Memory B cell (primary cell): Measurements from ENCODE around the gene ANP32A.
A peak's percentile ranks its signal among the peaks of the same experiment; 100 is the strongest.
"Not testable (repeated sequence)": the region's sequence is repeated elsewhere in the genome, so short reads cannot be mapped to it uniquely, and the experiment has no call there.

Source experiments
- ATAC-seq: fragments of 150-1000 bp; cut with Tn5 transposase; 2 replicates; pipeline ENCODE4 v1.10.0; 2021; ENCODE audit warnings: low read depth, mild to moderate bottlenecking, moderate library complexity
- DNase-seq, 2 donors: peaks; one replicate each; pipeline ENCODE4 v3.0.0; 2022; ENCODE audit warnings: low spot score in 2 of 2
- H3K27ac Mint-ChIP-seq: one replicate; pipeline ENCODE4 v1.8.0; 2022; ENCODE audit warnings: mild to moderate bottlenecking, moderate library complexity, mixed read lengths
- H3K27me3 Mint-ChIP-seq: one replicate; pipeline ENCODE4 v1.8.0; 2022; ENCODE audit warnings: mixed read lengths
- H3K36me3 Mint-ChIP-seq: one replicate; pipeline ENCODE4 v1.8.0; 2022; ENCODE audit warnings: mild to moderate bottlenecking, mixed read lengths
- H3K4me1 Mint-ChIP-seq: one replicate; pipeline ENCODE4 v1.8.0; 2022; ENCODE audit warnings: mixed read lengths
- H3K4me3 Mint-ChIP-seq: one replicate; pipeline ENCODE4 v1.8.0; 2022; ENCODE audit warnings: mild to moderate bottlenecking, moderate library complexity, mixed read lengths
- H3K9me3 Mint-ChIP-seq: one replicate; pipeline ENCODE4 v1.8.0; 2022; ENCODE audit warnings: mixed read lengths

ANP32A gene

GRCh38 chr15:68820295-68821189, at the start of gene ANP32A:
ANP32A (minus strand) TSS chr15:68820895; CDS start chr15:68820751, 144 bp downstream.
- Mint-ChIP-seq H3K36me3 (no peaks in the 10 kb centered on the region), H3K27me3 (no peaks in the 10 kb centered on the region), H3K27ac (peak within 1 kb of the TSS; percentile 94), H3K9me3 (no peaks in the 10 kb centered on the region), H3K4me1 (peaks cover 23% of the 10 kb centered on the region), H3K4me3 (peak within 1 kb of the TSS; percentile 100)
- DNase-seq (peak; percentile 99), ATAC-seq (peak; percentile 72)

- peaks cover 2% of the 10 kb centered on the region for H3K36me3 Mint-ChIP-seq
- H3K27ac Mint-ChIP-seq, result no peak overlapping the region
- H3K27me3 Mint-ChIP-seq, result peaks cover 6% of the 10 kb centered on the region
- DNase-seq (no peak), ATAC-seq (no peak)
- H3K4me3 Mint-ChIP-seq, result no peak overlapping the region
- no peaks in the 10 kb centered on the region for H3K4me1 Mint-ChIP-seq
- peaks cover 4% of the 10 kb centered on the region for H3K9me3 Mint-ChIP-seq
These were observed 47.6 kb upstream of the ANP32A start for GRCh38 chr15:68868296-68868695.

- peaks cover 8% of the 10 kb centered on the region for H3K9me3 Mint-ChIP-seq
- H3K4me1 Mint-ChIP-seq, result no peaks in the 10 kb centered on the region
- H3K27me3 Mint-ChIP-seq, result peaks cover 2% of the 10 kb centered on the region
- H3K27ac Mint-ChIP-seq, result no peak overlapping the region
- no peak for DNase-seq
- no peak for ATAC-seq
- no peak overlapping the region for H3K4me3 Mint-ChIP-seq
- H3K36me3 Mint-ChIP-seq, result peaks cover 2% of the 10 kb centered on the region
These were observed 41.7 kb upstream of the ANP32A start for GRCh38 chr15:68862415-68862814.

- not testable (repeated sequence) for ATAC-seq, H3K36me3 Mint-ChIP-seq, DNase-seq, H3K4me3 Mint-ChIP-seq, H3K27ac Mint-ChIP-seq, H3K27me3 Mint-ChIP-seq, H3K4me1 Mint-ChIP-seq
- H3K9me3 Mint-ChIP-seq, result peaks cover 11% of the 10 kb centered on the region
These were observed 38.0 kb upstream of the ANP32A start for GRCh38 chr15:68858666-68859065.

GRCh38 chr15:68857443-68857842, 36.7 kb upstream of the ANP32A start:
- H3K27ac Mint-ChIP-seq, ATAC-seq, H3K36me3 Mint-ChIP-seq, H3K4me3 Mint-ChIP-seq, H3K4me1 Mint-ChIP-seq, DNase-seq, H3K27me3 Mint-ChIP-seq: not testable (repeated sequence)
- H3K9me3 Mint-ChIP-seq, result peaks cover 11% of the 10 kb centered on the region

- H3K4me1 Mint-ChIP-seq, result no peaks in the 10 kb centered on the region
- no peak overlapping the region for H3K27ac Mint-ChIP-seq
- no peak for DNase-seq
- H3K27me3 Mint-ChIP-seq, result peaks cover 15% of the 10 kb centered on the region
- no peak for ATAC-seq
- peaks cover 8% of the 10 kb centered on the region for H3K9me3 Mint-ChIP-seq
- H3K36me3 Mint-ChIP-seq, result peaks cover 5% of the 10 kb centered on the region
- H3K4me3 Mint-ChIP-seq, result no peak overlapping the region
These were observed 31.8 kb upstream of the ANP32A start for GRCh38 chr15:68852461-68852860.

GRCh38 chr15:68851971-68852370, 31.3 kb upstream of the ANP32A start:
- no peak overlapping the region for H3K27ac Mint-ChIP-seq
- peaks cover 4% of the 10 kb centered on the region for H3K9me3 Mint-ChIP-seq
- H3K4me3 Mint-ChIP-seq, result no peak overlapping the region
- peaks cover 3% of the 10 kb centered on the region for H3K36me3 Mint-ChIP-seq
- DNase-seq (no peak), ATAC-seq (no peak)
- H3K27me3 Mint-ChIP-seq, result peaks cover 15% of the 10 kb centered on the region
- no peaks in the 10 kb centered on the region for H3K4me1 Mint-ChIP-seq

GRCh38 chr15:68849497-68849896, 28.8 kb upstream of the ANP32A start:
- no peak overlapping the region for H3K4me3 Mint-ChIP-seq
- H3K36me3 Mint-ChIP-seq, result no peaks in the 10 kb centered on the region
- ATAC-seq, result no peak
- no peak overlapping the region for H3K27ac Mint-ChIP-seq
- DNase-seq, result no peak
- H3K27me3 Mint-ChIP-seq, result peaks cover 14% of the 10 kb centered on the region
- no peaks in the 10 kb centered on the region for H3K9me3 Mint-ChIP-seq
- H3K4me1 Mint-ChIP-seq, result no peaks in the 10 kb centered on the region

- peaks cover 12% of the 10 kb centered on the region for H3K27me3 Mint-ChIP-seq
- no peaks in the 10 kb centered on the region for H3K9me3 Mint-ChIP-seq
- ATAC-seq, result no peak
These were observed 26.2 kb upstream of the ANP32A start for GRCh38 chr15:68846851-68847439.

GRCh38 chr15:68844856-68845550, 24.3 kb upstream of the ANP32A start:
- H3K4me1 Mint-ChIP-seq, result peaks cover 8% of the 10 kb centered on the region
- ATAC-seq, result no peak
- no peak overlapping the region for H3K27ac Mint-ChIP-seq
- no peak overlapping the region for H3K4me3 Mint-ChIP-seq
- no peaks in the 10 kb centered on the region for H3K36me3 Mint-ChIP-seq
- DNase-seq, result no peak
- no peaks in the 10 kb centered on the region for H3K9me3 Mint-ChIP-seq
- H3K27me3 Mint-ChIP-seq, result peaks cover 15% of the 10 kb centered on the region

More at GRCh38 chr15:68846851-68847439, 26.2 kb upstream of the ANP32A start:
- Mint-ChIP-seq H3K27ac (no peak overlapping the region), H3K4me3 (no peak overlapping the region), H3K36me3 (no peaks in the 10 kb centered on the region), H3K4me1 (peaks cover 8% of the 10 kb centered on the region)
- DNase-seq, result no peak

GRCh38 chr15:68843425-68844311, 23.0 kb upstream of the ANP32A start:
- DNase-seq (peak in 1 of 2 donors; percentile 14), ATAC-seq (peak; percentile 72)
- Mint-ChIP-seq H3K4me3 (peak overlapping the region; percentile 67), H3K4me1 (peaks cover 8% of the 10 kb centered on the region), H3K27ac (no peak overlapping the region), H3K9me3 (no peaks in the 10 kb centered on the region), H3K27me3 (peaks cover 17% of the 10 kb centered on the region), H3K36me3 (no peaks in the 10 kb centered on the region)

GRCh38 chr15:68842958-68843357, 22.3 kb upstream of the ANP32A start:
- H3K36me3 Mint-ChIP-seq, result no peaks in the 10 kb centered on the region
- peaks cover 17% of the 10 kb centered on the region for H3K27me3 Mint-ChIP-seq
- H3K4me3 Mint-ChIP-seq, result no peak overlapping the region

GRCh38 chr15:68834346-68834745, 13.7 kb upstream of the ANP32A start:
- ATAC-seq, result no peak
- no peak overlapping the region for H3K27ac Mint-ChIP-seq
- no peaks in the 10 kb centered on the region for H3K4me1 Mint-ChIP-seq
- H3K36me3 Mint-ChIP-seq, result peaks cover 7% of the 10 kb centered on the region
- H3K27me3 Mint-ChIP-seq, result peaks cover 15% of the 10 kb centered on the region
- no peak for DNase-seq
- peaks cover 8% of the 10 kb centered on the region for H3K9me3 Mint-ChIP-seq
- no peak overlapping the region for H3K4me3 Mint-ChIP-seq

More at GRCh38 chr15:68842958-68843357, 22.3 kb upstream of the ANP32A start:
- ATAC-seq (no peak), DNase-seq (no peak)
- Mint-ChIP-seq H3K27ac (no peak overlapping the region), H3K9me3 (no peaks in the 10 kb centered on the region), H3K4me1 (peaks cover 8% of the 10 kb centered on the region)
